AG09319 (cell line): Measurements from ENCODE around the gene DHRSX.

ENCODE experiments used
- DNase-seq: peaks from one replicate; pipeline ENCODE4 v3.0.0-alpha.2; 2010; ENCODE audit warnings: low read depth; ENCODE audit errors: extremely low read depth
- CTCF ChIP-seq: IDR thresholded peaks from 2 replicates; pipeline ENCODE4 v1.5.1; 2011; ENCODE audit warnings: low read depth, mild to moderate bottlenecking, inconsistent platforms, low read length, moderate library complexity

DHRSX gene

DNA sequence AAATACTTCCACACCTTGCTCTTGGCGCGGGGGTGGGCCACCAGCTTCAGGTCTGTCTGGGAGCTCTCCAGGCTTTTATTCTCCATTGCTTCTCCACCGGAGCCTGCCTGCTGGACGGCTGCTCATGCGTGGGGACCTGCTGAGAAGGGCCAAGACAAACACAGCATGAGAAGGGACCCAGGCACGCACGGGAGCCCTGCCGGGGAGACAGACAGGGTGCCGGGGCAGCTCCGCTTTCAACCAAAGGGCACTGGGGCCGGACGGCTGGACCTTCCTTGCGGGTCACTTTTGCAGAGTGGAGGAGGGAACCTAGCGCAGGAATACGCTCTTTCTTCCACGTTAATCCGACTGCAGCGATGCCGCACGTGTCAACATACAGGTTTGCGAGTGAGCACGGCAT is 10.1 kb downstream of the DHRSX start:
- no peak for DNase-seq
- TF ChIP-seq CTCF: no peak

DNA sequence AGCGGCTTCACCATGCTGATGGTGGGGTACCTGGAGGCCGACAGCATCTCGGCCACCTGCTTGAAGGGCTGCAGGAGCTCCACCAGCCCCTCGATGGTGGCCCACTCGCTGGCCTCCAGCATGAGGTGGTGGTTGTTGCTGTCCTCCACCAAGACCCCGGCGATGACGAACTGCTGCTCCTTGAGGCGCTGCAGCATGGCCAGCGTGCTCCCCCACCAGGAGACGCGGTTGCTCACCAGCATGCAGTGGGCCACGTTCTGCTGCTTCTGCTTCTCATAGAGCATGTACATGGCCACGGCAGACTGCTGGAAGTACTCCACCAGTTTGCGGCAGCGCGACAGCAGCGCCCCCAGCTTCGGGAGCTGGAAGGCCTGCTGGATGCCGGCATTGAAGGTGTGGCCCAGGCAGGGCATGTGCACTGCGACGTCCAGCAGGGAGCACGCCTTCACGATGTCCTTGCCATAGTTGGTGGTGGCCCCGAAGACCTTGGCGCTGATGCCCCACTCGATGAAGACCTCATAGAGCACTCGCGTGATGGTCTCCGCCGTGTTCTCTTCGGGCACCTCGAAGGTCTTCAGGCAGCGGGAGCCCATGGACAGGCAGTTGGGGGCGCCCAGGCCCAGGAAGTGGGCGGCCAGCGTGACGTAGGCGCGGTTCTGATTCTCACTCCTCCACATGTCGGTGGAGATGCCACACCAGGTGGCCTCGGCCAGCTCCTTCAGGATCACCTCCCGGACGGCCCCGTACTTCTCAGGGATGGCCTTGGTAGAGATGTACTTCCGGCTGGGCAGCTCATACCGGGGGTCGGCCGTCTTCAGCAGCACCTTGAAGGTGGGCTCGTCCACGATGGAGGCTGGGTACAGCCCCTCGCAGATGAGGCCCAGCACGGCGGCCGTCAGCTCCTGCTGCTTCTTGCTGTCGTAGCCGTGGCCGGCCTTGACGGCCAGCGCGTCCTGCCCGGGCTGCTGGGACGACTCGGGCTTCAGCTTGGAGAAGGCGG is 11.0 kb downstream of the DHRSX start:
- TF ChIP-seq CTCF: no peak
- no peak for DNase-seq

- no peak for TF ChIP-seq CTCF
- no peak for DNase-seq
Measured at GRCh38 chrX:2488621-2489285, 12.0 kb downstream of the DHRSX start.

- TF ChIP-seq CTCF: no peak
- DNase-seq: no peak
Measured at GRCh38 chrX:2487366-2487765, 13.4 kb downstream of the DHRSX start.

GRCh38 chrX:2486476-2487133 is 14.2 kb downstream of the DHRSX start:
- DNase-seq: no peak
- TF ChIP-seq CTCF: no peak

GRCh38 chrX:2485789-2486345 is 14.9 kb downstream of the DHRSX start:
- TF ChIP-seq CTCF: no peak
- DNase-seq: no peak
